NT2/D1 (cell line): Measurements from ENCODE around the gene PNPO.
A peak's percentile ranks its signal among the peaks of the same experiment; 100 is the strongest.
"Not testable (repeated sequence)": the region's sequence is repeated elsewhere in the genome, so short reads cannot be mapped to it uniquely, and the experiment has no call there.

Experiments used
- DNase-seq: peaks from one replicate; pipeline ENCODE4 v3.0.0-alpha.2; 2011; ENCODE audit warnings: low read depth, low spot score
- H3K27me3 ChIP-seq: 2 replicates; pipeline ENCODE4 v1.6.0; 2011; ENCODE audit warnings: mild to moderate bottlenecking; ENCODE audit not compliant: insufficient read length, insufficient read depth
- H3K36me3 ChIP-seq: 2 replicates; pipeline ENCODE4 v1.6.1; 2011; ENCODE audit warnings: mild to moderate bottlenecking, low read length, mixed read lengths; ENCODE audit not compliant: insufficient read depth, insufficient read length
- H3K4me1 ChIP-seq: 2 replicates; pipeline ENCODE4 v1.5.1; 2011; ENCODE audit not compliant: insufficient read depth, insufficient read length
- H3K4me3 ChIP-seq: 2 replicates; pipeline ENCODE4 v1.5.1; 2011; ENCODE audit warnings: low read depth; ENCODE audit not compliant: insufficient read length
- H3K9ac ChIP-seq: 2 replicates; pipeline ENCODE4 v1.6.0; 2011; ENCODE audit warnings: low read depth; ENCODE audit not compliant: insufficient read length
- H3K9me3 ChIP-seq: 2 replicates; pipeline ENCODE4 v1.5.1; 2011; ENCODE audit warnings: mild to moderate bottlenecking, low read length; ENCODE audit not compliant: insufficient read depth
- SUZ12 ChIP-seq: IDR thresholded peaks from 2 replicates; pipeline ENCODE4 v1.6.1; 2011; ENCODE audit not compliant: insufficient read length, insufficient read depth; ENCODE audit errors: extremely low read depth
- YY1 ChIP-seq: IDR thresholded peaks from 2 replicates; pipeline ENCODE4 v1.6.1; 2011; ENCODE audit not compliant: insufficient read length, insufficient read depth
- ZNF274 ChIP-seq: IDR thresholded peaks from 2 replicates; pipeline ENCODE4 v1.6.1; 2011; ENCODE audit warnings: mild to moderate bottlenecking, low read depth, low read length

PNPO gene

DNA sequence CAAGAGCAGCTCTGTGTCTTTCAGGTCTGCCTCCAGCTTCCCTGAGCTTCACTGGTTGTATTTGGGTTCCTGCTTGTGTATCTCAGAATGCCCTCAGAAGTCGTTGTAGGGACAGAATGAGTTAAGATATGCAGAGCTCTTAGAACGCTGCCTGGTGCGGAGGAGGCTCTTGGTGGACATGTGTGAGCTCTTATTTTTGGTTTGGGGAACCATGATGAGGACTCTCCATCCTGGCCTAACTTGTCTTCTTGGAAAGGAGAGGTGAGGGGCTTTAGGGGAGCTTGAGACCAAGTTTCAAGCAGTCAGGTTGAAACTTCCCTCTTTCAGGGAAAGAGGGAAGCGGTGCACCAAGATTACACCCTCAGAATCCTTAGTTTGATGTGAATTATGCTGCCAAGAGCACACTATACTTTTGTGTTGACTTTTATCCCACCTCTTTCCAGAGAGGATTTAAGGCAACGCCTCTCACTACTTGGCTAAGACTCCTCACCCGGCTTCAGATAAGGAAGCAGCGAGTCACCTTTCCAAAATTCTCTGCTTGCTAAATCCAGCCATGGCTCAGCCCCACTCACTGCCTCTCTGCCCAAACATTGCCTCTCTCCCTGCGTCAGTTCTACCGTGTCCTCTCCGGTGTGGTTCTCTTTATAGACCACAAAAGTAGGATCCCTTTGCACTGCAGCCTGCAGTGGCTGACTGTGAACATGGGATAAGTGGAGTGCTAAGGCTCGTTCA is 42.3 kb downstream of the PNPO start:
- Histone ChIP-seq H3K27me3 (no peaks in the 10 kb centered on the region), H3K9ac (no peak overlapping the region), H3K36me3 (peaks cover 54% of the 10 kb centered on the region), H3K9me3 (no peaks in the 10 kb centered on the region), H3K4me1 (peaks cover 11% of the 10 kb centered on the region), H3K4me3 (no peak overlapping the region)
- no peak for DNase-seq
- TF ChIP-seq YY1 = no peak
- TF ChIP-seq SUZ12 = no peak
- no peak for TF ChIP-seq ZNF274

DNA sequence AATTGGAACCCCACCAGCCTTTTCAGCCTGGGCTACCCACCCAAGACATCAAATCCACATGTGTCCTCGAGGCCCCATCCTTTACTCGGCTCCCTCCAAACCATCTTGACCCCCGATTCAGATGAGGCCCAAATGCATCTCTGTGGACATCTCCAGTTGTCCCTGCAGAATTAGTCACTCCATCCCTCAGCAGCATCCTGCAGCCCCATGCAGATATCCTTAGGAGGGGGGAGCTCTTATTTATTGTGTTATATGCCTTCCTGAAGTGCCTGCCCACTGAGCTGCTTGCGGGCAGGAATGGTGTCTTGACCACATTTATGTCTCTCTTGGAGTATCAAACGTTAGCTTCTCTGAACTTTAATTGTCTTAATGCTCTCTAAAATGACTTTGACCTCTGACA is 45.1 kb downstream of the PNPO start:
- Histone ChIP-seq H3K4me3 (no peak overlapping the region), H3K36me3 (peaks cover 26% of the 10 kb centered on the region), H3K9ac (no peak overlapping the region), H3K9me3 (no peaks in the 10 kb centered on the region), H3K4me1 (peaks cover 14% of the 10 kb centered on the region), H3K27me3 (no peaks in the 10 kb centered on the region)
- no peak for DNase-seq
- TF ChIP-seq ZNF274 = no peak
- TF ChIP-seq YY1 = no peak
- TF ChIP-seq SUZ12 = no peak

DNA sequence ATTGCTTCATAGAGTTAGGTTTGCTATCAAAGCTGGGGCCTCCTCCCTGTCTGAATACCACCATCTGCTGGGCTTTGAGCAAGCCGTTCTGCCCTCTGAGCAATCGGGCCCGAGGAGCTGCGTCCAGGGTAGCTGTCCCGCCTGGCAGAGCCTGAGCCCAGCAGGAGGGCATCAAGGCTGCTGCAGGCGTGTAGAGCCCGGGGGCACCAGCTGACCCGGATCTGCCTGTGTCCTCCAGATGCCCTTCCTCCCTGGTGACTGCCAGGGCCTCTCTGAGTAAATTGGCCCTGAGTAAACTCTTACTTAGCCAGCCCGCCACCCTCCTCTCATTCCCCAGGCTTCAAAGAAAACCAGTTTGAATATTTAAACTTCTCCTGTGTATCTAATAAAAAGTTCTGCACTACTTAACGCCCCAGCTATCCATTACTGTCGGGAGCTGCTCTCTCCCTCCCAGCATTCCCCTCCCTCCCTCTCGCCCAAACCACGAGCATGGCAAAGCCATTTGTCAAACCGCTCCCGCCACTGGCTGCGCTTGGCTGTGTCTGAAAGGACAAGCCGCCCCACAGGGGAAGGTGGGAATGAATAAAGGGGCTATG is 46.0 kb downstream of the PNPO start:
- H3K36me3 ChIP-seq = peaks cover 18% of the 10 kb centered on the region
- peaks cover 14% of the 10 kb centered on the region for H3K4me1 ChIP-seq
- peak overlapping the region; percentile 59 for H3K9ac ChIP-seq
- H3K4me3 ChIP-seq = no peak overlapping the region
- DNase-seq = no peak
- H3K9me3 ChIP-seq = no peaks in the 10 kb centered on the region
- TF ChIP-seq ZNF274 (no peak), YY1 (no peak), SUZ12 (no peak)
- no peaks in the 10 kb centered on the region for H3K27me3 ChIP-seq

DNA sequence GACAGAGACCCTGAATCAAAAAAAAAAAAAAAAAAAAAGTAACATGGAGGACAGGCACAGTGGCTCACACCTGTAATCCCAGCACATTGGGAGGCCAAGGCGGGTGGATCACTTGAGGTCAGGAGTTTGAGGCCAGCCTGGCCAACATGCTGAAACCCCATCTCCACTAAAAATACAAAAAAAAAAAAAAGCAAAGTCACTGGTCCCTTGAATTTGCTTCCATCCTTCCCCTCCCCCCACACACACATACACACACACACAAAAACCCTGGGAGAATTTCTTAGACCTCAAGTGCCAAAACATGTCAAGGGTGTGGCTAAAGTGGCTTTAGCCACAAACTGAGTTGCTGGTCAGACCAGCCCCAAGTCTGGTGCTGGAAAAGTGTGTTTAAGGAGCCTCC is 47.1 kb downstream of the PNPO start:
- not testable (repeated sequence) for H3K9me3 ChIP-seq, H3K27me3 ChIP-seq, H3K36me3 ChIP-seq, DNase-seq, H3K9ac ChIP-seq, H3K4me3 ChIP-seq
- peaks cover 14% of the 10 kb centered on the region for H3K4me1 ChIP-seq

DNA sequence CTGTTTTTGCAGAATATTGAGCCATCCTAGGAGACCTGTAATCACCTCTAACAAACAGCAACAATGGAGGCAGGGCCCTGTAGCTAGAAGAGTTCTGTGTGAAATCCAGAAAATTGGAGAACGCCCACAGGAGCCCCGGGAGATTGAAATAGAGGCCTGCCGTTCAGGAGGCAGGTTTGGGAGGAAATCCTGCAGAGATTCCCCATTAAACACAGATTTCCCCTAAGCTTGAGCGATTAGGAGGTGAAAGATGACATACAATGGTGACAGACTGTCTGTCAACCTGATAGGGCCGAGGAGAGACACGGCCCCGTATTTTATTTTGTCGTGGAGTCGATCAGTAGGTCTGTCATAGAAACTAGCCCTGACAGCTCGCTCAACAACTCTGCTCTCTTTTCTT is 47.8 kb downstream of the PNPO start:
- no peak for DNase-seq
- peaks cover 5% of the 10 kb centered on the region for H3K36me3 ChIP-seq
- no peak overlapping the region for H3K4me3 ChIP-seq
- H3K4me1 ChIP-seq = peaks cover 15% of the 10 kb centered on the region
- no peak overlapping the region for H3K9ac ChIP-seq
- TF ChIP-seq YY1 (no peak), ZNF274 (no peak), SUZ12 (no peak)
- H3K9me3 ChIP-seq = no peaks in the 10 kb centered on the region
- no peaks in the 10 kb centered on the region for H3K27me3 ChIP-seq

DNA sequence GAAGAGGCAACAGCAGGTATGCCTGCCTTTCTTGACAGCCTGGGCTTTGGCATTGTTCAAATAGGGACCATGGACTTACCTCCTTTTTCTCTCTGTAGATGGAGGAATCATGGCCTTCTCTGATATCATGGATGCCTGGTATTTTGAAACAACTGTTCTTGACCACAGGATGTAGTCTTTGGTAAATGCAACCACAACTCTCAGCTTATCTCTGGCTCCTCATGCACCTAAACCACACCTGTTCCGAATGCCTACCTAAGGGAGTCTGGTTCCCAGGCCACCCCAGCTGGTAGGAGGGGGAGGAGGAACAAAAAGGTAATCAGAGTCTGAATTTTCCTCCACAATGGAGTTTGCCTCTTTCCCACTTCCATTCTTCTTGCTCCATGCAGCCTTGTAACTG is 48.3 kb downstream of the PNPO start:
- no peak for DNase-seq

DNA sequence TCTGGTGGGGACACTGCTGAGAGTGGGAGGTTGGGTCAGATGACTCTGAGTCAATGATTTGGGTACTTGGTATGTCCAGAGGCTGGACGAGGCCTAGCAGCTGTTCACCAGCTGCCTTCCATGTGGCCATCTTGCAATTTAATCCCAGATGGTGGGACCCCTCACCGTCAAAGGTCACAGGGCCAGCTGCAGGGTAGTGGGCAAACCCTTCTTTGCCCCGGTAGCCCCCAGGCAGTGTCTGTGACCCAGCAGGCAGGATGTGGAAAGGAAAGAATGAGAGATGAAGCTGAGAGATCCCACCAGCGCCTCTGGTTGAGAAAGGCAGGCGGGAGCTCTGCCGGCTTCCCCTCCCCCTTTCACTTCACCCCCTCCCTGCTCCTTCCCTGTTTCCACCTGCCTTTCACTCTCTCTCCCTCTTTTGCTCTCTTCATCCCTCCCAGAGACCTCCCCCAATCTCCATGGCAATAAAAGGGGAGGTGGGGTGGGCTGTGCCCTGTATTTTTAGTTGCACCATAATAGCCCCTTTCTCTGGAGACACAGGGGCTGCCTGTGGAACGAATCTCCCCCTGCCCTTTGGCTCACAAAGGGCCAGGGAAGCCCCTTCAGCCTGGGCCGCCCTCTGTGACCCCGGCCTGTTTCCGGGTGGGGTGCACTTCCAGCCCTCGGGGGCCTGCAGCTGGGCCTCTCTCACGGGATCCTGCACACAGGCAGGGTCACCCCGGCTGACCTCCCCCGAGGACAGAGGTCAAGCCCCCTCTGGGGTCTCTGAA is 49.8 kb downstream of the PNPO start:
- H3K4me3 ChIP-seq = peak overlapping the region; percentile 1
- TF ChIP-seq ZNF274 (no peak), SUZ12 (no peak), YY1 (no peak)
- H3K9ac ChIP-seq = peak overlapping the region; percentile 15
- no peaks in the 10 kb centered on the region for H3K27me3 ChIP-seq
- DNase-seq = no peak
- H3K9me3 ChIP-seq = no peaks in the 10 kb centered on the region
- H3K4me1 ChIP-seq = peaks cover 32% of the 10 kb centered on the region
- H3K36me3 ChIP-seq = no peaks in the 10 kb centered on the region

More for the DNA sequence above, 48.3 kb downstream of the PNPO start:
- Histone ChIP-seq H3K4me1 (peaks cover 19% of the 10 kb centered on the region), H3K36me3 (peaks cover 3% of the 10 kb centered on the region), H3K9ac (no peak overlapping the region), H3K9me3 (no peaks in the 10 kb centered on the region), H3K4me3 (no peak overlapping the region), H3K27me3 (no peaks in the 10 kb centered on the region)
- TF ChIP-seq ZNF274 (no peak), YY1 (no peak), SUZ12 (no peak)
